T-helper 2 cell (primary cell): Measurements from ENCODE around the gene IGF2.
"Not testable (repeated sequence)": the region's sequence is repeated elsewhere in the genome, so short reads cannot be mapped to it uniquely, and the experiment has no call there.

Experiments
- DNase-seq, 5 experiments: peaks; one replicate each; pipeline versions ENCODE4 v3.0.0 to v3.0.0-alpha.2; 2012 to 2022
- total RNA-seq, 2 donors: gene quantifications; one replicate each; lab custom pipeline; 2026; lab: John Stamatoyannopoulos, UW

Gene IGF2
- total RNA-seq, result 0 reads per million in 2 donors

DNA sequence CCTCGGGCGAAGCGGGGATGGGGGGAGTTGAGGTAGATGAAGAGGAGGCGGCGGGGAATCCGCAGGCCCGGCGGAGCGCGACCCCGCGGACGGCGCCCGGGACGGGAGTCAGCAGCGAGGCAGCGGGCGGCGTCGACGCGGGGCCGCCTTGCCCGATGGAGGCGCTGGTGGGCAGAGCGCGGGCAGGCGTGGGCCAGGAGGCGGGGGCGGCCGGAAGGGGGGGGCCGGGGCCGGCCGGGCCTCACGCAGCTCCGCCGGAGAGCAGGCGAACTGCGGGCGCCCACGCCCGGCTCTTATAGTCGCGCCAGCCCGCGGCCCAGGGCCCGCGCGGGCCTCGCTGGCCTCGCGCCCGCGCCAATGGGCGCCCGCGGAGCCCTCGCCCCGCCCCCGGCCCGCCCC, at the start of gene IGF2:
Gene IGF2, minus strand, starts transcription at position 267 of the 399 bp plus-strand sequence. CDS start 3,866 bp downstream, outside the sequence.
- no peak for DNase-seq

DNA sequence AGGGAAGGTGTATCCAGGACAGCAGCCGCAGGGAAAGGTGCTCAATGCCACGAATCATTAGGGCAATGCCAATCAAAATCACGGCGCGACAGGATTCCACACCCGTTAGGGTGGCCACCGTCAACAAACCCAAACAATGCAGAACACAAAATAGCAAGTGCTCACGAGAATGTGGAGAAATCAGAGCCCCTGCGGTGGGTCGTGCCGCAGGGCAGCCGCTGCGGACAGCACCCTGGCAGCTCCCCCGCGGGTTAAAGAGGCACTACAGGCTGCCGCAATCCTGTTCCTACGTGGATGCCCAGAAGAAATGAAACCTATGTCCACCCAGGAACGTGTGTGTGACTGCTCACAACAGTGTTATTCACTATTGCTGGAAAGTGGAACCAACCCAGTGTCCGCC, 49.6 kb upstream of the IGF2 start:
- no peak for DNase-seq

GRCh38 chr11:2187280-2187707, 48.1 kb upstream of the IGF2 start:
- DNase-seq, result no peak

DNA sequence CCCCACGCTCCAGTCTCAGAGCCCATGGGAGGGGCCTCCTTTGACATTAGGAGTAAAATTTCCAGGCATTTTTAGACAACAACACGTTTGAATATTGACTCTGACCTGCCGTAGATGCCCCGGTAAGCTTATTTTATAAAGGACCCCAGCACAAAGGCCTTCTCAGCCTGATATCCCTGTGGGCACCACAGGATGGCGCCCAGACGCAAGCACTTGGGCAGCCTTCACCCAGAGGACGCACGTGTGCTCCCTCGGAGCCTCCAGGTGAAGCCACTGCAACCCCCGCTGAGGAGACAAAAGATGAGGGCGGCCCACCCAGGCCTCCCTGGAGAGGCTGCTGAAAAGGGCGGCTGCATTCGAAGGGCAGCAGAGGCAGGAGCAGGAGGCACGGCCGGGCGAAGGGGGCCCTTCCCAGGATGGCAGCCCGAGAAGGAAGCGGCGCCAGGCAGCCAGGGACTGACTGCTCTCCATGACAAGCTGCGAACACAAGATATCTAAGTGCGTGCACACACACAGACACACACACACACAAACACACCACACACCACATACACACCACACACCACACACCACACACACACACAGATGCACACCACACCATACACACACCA, 47.6 kb upstream of the IGF2 start:
- peak in 4 of 5 experiments; percentile 14 to 37 (median 16) for DNase-seq

- DNase-seq, result no peak
Measured at GRCh38 chr11:2185324-2186085, 46.3 kb upstream of the IGF2 start.

GRCh38 chr11:2182692-2183474, 43.7 kb upstream of the IGF2 start:
- DNase-seq, result no peak

DNA sequence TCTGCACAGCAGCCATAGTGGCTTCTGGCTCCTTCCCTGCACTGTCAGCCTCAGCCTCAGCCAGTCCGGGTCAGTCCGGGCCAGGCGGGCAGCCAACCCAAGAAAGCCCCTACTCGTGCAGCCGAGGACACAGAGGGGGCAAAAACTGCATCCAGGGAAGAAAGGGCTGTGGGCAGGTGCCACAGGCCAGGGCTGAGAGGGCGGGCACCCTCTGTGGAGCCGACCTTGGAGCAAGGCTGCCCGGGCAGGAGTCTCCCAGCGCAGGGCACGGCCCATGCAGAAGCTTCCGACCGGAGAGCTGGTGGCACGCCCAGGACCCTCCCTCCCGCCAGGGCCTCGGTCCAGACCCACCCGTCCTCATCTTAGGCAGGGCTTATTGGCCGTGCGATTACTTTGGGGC, 42.9 kb upstream of the IGF2 start:
- no peak for DNase-seq

DNA sequence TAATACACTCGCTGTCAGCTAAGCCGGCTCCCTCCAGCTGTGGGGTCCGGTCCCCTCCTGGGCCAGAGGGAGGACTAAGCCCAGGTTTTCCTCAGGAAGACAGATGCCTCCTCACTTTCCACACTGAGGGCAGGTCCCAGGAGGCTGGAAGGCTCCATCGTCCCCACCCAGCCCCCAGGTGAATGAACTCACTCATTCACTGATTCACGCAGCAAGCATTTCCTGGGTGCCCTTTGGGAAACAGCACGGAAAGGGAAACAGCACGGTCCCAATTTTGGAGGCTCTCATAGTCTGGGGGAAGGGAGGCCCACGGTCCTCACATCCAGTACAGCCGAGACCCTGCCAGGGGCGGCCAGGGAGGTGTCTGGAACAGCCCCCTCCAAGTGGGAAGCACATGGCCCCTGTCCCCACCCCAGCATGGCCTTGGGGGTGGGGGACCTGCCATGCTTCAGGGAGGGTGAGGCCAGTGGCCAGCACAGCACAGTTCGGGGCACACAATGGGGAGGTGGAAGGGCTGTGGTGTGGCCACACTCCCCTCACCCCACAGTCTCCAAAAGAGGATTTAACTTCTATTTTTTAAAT, 41.7 kb upstream of the IGF2 start:
- DNase-seq, result no peak

DNA sequence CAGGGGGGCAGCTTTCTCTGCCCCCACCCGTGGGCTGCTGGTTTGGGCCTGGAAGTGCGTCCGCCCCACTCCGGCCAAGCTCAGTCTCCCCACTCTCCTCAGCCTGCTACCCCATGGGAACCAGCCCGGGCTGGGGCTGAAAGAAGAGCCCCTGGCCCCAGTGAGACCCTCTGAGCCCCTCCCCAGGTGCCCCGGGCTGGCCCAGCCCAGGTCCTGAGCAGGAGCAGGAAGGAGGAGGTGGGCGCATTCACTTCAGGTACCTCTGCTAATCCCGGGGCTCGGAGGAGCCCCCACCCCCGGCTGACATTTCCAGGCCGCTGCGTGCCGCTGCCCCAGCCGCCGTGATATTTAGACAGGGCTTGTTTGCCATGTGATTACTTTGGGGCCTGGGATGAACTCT, 41.2 kb upstream of the IGF2 start:
- DNase-seq, result no peak

DNA sequence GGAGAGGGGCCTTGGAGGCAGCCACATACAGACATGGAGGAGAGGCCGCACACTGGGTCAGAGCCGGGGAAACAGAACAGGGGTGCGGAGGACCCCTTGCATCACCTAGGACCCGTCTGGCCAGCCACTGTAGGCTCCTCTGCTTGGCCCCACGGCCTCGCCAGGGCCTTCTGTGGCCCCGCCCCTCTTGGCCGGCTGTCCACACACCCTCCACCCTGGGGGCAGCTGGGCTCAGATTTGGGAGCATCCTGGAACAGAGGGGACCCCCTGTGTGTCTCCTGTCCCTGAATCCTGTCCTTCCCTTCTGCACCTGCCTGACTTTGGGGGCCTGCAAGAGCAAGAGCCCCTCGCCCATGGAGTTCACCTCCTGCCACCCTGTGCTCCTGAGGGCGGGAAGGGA, 40.3 kb upstream of the IGF2 start:
- DNase-seq, result no peak

DNA sequence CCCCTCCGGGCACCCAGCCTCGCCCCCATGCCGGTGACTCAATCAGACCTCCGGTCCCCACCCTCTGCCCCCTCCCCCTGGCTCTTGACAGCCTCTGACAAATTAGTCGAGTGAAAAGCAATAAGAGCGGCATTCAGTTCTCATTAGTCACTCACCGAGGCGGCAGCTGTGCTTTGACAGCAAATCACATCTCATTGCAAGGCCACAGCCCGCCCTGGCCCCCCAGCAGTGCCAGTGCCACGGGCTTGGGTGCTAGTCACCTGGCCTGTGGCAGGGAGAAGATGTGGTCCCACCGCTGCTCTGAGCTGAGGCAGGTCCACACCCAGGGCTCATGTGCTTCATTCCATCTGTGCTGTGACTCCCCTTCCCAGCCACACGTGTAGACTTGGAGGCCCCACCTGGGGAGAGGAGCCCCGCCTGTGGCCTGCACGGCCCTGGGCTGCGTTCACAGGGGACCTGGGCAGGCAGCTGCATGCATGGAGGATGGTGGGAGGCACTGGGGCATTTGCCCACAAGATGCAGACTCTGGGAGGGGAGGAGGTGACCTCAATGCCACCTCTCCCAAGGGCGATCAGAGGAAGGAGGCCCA, 39.8 kb upstream of the IGF2 start:
- no peak for DNase-seq

DNA sequence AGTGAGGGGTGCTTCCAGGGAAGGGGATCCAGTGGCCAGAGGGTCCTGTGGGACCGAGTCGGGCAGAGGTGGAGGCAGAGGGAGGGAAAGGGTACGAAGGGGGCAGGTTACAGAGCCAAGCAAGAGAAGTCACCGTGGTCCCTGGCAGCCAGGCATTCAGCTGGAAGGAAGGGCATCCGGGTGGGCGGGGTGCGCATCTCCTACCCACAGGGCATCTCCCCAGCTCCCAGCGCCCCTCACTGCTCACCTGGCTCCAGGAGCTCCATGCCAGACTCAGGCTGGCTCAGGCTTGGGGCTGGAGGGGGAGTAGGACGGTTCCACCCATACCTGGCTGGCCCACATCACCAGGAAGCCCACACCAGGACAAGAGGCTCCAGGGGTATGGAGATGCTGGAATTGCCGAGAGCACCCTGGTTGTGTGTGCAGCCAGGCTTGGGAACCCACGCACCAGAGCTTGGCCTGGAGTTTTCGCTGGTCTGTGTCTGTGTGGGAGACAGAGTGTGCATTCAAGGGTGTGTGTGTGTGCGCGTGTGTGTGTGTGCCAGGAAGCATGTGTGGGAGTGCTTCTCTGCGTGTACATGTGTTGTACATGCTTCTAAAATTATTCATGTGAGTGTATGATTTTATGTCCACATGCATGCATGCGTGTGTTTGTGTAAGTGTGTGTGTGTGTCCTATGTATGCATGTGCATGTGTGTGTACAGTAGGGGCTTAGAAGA, 39.0 kb upstream of the IGF2 start:
- not testable (repeated sequence) for DNase-seq

- no peak for DNase-seq
Measured at GRCh38 chr11:2177076-2177475, 37.9 kb upstream of the IGF2 start.

- DNase-seq, result no peak
Measured at GRCh38 chr11:2176389-2176900, 37.3 kb upstream of the IGF2 start.

DNA sequence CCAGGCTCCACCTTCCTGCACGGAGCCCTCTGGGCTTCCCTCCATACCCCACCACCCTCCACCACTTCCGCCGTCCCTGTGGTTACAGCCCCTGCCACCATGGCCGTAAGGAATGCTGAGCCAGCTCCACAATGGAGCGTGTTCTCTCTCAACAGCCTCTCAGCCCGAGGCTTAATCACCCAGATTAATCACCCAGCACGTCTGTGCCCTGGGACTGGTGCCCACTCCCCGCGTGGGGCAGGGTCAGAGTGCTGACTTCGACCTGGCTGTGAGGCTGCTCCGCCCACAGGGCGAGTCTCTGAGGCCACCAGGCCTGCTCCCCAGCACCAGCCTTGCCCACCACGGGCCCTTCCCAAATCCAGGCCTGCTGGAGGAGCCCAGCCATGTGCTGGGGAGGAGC, 36.5 kb upstream of the IGF2 start:
- DNase-seq, result no peak

DNA sequence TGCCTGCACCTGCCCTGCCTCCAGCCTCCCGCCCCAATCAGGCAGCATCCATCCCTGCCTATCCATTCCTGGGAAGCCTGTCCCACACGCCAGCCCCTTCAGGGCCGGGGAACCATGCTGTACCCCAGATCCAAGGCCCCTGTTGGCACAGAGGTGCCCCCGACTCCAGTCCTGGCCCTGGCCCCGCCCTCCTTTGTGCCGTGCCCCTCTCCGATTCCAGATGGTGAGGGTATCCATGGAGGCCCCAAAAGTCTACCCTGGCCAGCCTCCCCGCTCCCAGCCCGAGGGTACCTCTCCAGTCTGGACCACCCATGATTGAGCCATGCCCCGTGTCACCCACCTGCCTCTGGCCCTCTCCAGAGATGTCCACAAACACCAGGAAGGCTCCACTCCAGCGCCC, 35.2 kb upstream of the IGF2 start:
- DNase-seq, result no peak

DNA sequence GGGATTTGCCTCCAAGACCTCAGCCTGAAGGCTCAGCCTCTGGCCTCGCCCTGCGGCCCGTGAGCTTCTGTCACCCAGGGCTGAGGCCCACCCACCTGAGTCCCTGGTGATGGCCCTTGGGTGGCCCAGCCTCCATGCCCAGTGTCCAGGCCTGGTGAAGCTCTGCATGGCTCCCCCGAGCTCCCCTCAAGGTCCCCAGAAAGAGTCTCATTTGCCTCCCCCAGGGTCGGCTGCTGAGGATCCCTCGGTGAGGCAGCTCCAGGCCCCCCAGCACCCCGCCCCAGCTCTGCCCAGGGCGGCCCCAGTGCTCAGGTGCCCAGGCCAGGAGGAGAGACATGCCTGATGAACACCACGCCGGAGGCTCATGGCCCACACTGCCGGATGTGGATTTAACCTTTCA, 34.6 kb upstream of the IGF2 start:
- DNase-seq, result no peak

- DNase-seq, result no peak
Measured at GRCh38 chr11:2173150-2173693, 34.0 kb upstream of the IGF2 start.

DNA sequence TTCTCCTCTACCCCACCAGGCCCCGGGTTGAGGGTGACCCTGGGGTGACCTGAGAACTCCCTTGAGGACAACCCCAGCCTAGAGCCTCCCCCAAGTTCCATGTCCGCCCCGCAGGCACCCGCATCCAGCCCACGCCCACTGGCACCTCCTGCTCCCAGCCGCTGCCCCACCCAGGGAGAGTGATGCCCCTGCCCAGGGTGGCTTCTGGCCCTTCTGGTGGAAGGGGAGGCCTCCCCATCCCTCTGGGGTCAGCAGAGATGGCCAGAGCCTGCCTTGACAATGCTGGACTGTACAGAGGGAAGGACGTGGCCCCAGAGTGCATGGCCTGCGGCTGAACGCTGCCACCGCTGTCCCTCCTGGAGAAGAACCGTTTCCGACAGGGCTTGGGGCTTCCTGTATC, 33.5 kb upstream of the IGF2 start:
- no peak for DNase-seq

- no peak for DNase-seq
Measured at GRCh38 chr11:2171591-2172003, 32.4 kb upstream of the IGF2 start, which contains the start of gene TH. TSS of gene TH (minus strand) at chr11:2171815. CDS start at chr11:2171786, 29 bp downstream.
